Esophagus muscularis mucosa (tissue), 4 donors: ENCODE results near the gene LINC00237. TPM values are rescaled to one million over a fixed set of nuclear protein-coding genes. Genes with fewer than 3 reads are reported as not detected.

Source experiments
- DNase-seq: peaks from one replicate; pipeline ENCODE4 v3.0.0-alpha.2; 2017; ENCODE audit errors: extremely low spot score
- H3K27ac ChIP-seq, 4 donors: fragments of 200-600 bp; sonication (generic); replicated peaks in 1 of 4; 1 replicate in 3 of 4; 2 replicates in 1 of 4; pipeline ENCODE4 v1.5.1; 2016 to 2019; ENCODE audit warnings: mild to moderate bottlenecking in 1 of 4
- H3K27me3 ChIP-seq, 4 donors: fragments of 200-600 bp; sonication (generic); one replicate each; pipeline versions ENCODE4 v1.5.1 to v1.6.0; 2016 to 2019
- H3K36me3 ChIP-seq, 4 donors: fragments of 200-600 bp; sonication (generic); one replicate each; pipeline ENCODE4 v1.5.1; 2016 to 2019
- H3K4me1 ChIP-seq, 4 donors: fragments of 200-600 bp; sonication (generic); one replicate each; pipeline ENCODE4 v1.5.1; 2016 to 2019
- H3K4me3 ChIP-seq, 4 donors: fragments of 200-600 bp; sonication (generic); 1 replicate in 2 of 4; 2 replicates in 2 of 4; pipeline ENCODE4 v1.5.1; 2016 to 2019; ENCODE audit warnings: mild to moderate bottlenecking in 4 of 4, moderate library complexity in 1 of 4
- H3K9me3 ChIP-seq, 4 donors: fragments of 200-600 bp; sonication (generic); 1 replicate in 3 of 4; 2 replicates in 1 of 4; pipeline ENCODE4 v1.5.1; 2016 to 2019
- EP300 ChIP-seq: sonication (generic); formaldehyde crosslinking; IDR thresholded peaks from one replicate; pipeline ENCODE4 v1.6.1; 2017; ENCODE audit warnings: antibody characterized with exemption
- POLR2A ChIP-seq: fragments of 450-650 bp; IDR thresholded peaks from one replicate; pipeline ENCODE4 v1.6.1; 2017; ENCODE audit warnings: antibody characterized with exemption, moderate library complexity, mild to moderate bottlenecking, low read depth
- POLR2AphosphoS5 ChIP-seq, 2 donors: sonication (generic); formaldehyde crosslinking; IDR thresholded peaks; one replicate each; pipeline ENCODE4 v1.6.1; 2017; ENCODE audit warnings: antibody characterized with exemption in 2 of 2
- WGBS: methylation state at CpG from one replicate; pipeline ENCODE4 v1.1.5; 2018; 5-methylcytosine and 5-hydroxymethylcytosine counted together
- intact Hi-C: fragments of 100-400 bp; cut with DNase I; formaldehyde crosslinking; loops from one replicate; pipeline ENCODE4 v1.15.1; 2023
- total RNA-seq, 4 donors: library from RNA; depleted of rRNA; stranded (reverse); fragments of >200 nt; gene quantifications; one replicate each; pipeline versions ENCODE4 v1.1.0 to v1.2.1, GENCODE V29; 2016
- TF ChIP-seq, protein P1 (sequence below), 3 experiments: fragments of 200-600 bp in 2 of 3; fragments of 450-650 bp in 1 of 3; sonication (generic) in 2 of 3; IDR thresholded peaks; one replicate each; pipeline ENCODE4 v1.5.1; 2017 to 2019; ENCODE audit warnings: antibody characterized with exemption in 3 of 3, mild to moderate bottlenecking in 2 of 3, moderate library complexity in 1 of 3

Gene LINC00237
- total RNA-seq, 4 donors from 2014 or later, result not detected

DNA sequence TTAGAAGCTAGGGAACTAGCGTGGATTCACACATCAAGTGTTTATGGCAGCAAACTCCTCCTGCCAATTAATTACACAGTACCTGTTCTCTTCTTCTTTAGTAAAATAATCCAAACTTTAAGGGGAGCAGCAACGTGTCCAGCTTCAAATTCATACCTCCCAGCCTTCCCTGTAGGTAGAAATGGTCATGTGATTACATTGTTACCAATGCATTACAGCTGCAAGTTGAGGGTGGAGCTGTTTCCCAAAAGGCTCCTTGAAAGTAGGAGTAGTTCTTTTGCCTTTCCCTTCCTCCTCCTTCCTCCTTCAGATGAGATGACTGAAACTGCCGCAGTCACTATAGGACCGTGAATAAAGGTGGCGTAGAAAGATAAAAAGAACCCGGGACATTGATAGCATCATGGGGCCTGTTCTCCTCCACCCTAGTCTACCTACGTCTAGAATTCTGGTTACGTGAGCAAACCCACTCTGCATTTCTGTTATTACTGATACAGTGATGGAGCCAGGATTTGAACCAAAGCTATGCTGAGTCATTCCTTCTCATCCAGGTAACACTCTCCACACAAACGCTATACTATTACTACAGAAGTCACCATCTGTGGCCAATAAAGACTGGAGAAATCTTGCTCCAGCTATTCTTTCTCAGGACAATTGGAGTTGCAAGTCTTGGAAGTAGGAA lies 18.2 kb downstream of the LINC00237 start:
- H3K36me3 ChIP-seq, result no peaks in the 10 kb centered on the region
- H3K27me3 ChIP-seq, result peaks cover 0 to 58% (median 10%) of the 10 kb centered on the region in 4 donors
- no peak for DNase-seq
- H3K9me3 ChIP-seq, result no peaks in the 10 kb centered on the region
- no peak overlapping the region for H3K27ac ChIP-seq
- TF ChIP-seq, protein P1, sequence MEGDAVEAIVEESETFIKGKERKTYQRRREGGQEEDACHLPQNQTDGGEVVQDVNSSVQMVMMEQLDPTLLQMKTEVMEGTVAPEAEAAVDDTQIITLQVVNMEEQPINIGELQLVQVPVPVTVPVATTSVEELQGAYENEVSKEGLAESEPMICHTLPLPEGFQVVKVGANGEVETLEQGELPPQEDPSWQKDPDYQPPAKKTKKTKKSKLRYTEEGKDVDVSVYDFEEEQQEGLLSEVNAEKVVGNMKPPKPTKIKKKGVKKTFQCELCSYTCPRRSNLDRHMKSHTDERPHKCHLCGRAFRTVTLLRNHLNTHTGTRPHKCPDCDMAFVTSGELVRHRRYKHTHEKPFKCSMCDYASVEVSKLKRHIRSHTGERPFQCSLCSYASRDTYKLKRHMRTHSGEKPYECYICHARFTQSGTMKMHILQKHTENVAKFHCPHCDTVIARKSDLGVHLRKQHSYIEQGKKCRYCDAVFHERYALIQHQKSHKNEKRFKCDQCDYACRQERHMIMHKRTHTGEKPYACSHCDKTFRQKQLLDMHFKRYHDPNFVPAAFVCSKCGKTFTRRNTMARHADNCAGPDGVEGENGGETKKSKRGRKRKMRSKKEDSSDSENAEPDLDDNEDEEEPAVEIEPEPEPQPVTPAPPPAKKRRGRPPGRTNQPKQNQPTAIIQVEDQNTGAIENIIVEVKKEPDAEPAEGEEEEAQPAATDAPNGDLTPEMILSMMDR (IDR thresholded peaks at IDR 0.05), result no peak
- TF ChIP-seq EP300 (no peak), POLR2AphosphoS5 (IDR thresholded peaks at IDR 0.05) (no peak), POLR2A (no peak)
- H3K4me3 ChIP-seq, result no peak overlapping the region
- 81% methylated on average over 9 of the region's 9 CpGs for WGBS
- intact Hi-C loops, result no loop called here
- no peaks in the 10 kb centered on the region for H3K4me1 ChIP-seq

DNA sequence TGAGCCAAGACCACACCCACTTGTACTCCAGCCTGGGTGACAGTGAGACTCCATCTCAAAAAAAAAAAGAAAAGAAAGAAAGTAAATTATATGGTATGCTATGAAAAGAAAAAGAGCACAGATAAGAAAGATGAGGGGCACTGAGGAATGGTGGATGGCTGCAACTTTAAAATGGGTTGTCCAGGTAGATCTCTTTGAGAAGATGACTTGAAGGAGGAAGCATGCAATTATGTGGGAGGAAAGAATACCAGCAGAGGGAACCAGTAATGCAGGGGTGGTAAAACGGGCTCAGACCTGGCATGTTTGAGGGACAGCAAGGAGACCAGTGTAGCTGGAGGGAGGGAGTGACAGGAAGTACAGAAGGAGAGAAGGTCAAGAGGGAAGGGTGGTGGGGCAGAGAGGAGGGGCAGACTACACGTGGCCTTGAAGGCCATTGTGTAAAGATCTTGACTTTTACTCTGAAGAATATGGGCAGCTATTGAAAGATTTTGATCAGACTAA lies 22.3 kb downstream of the LINC00237 start:
- peak; percentile 14 for DNase-seq
- H3K27me3 ChIP-seq, result peaks cover 0 to 38% (median 0%) of the 10 kb centered on the region in 4 donors
- TF ChIP-seq, protein P1 (IDR thresholded peaks at IDR 0.05), result no peak
- TF ChIP-seq POLR2AphosphoS5 (IDR thresholded peaks at IDR 0.05) (no peak), EP300 (no peak), POLR2A (no peak)
- WGBS, result 35% methylated on average over 2 of the region's 2 CpGs
- H3K4me3 ChIP-seq, result no peak overlapping the region
- H3K27ac ChIP-seq, result no peak overlapping the region
- H3K9me3 ChIP-seq, result no peaks in the 10 kb centered on the region
- H3K36me3 ChIP-seq, result no peaks in the 10 kb centered on the region
- H3K4me1 ChIP-seq, result no peaks in the 10 kb centered on the region
- intact Hi-C loops, result no loop called here

DNA sequence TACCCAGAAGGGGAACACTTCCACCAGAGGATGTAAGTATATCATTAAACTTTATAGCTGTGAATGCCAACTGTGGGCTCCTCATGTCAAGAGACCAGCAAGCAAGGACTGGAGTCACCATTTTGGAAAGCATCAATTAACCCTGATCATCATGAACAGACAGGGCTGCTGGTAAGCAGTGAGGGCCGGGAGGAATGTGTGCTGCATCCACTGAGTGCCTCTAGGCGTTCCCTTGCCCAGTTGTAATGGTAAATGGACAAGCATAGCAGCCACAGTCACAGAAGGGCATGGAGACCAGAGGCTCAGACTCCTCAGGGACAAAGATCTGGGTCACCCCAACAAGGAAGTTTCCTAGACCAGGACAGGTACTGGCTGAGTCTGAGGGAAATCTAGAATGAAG lies 23.6 kb downstream of the LINC00237 start:
- H3K27ac ChIP-seq, result no peak overlapping the region
- DNase-seq, result peak; percentile 78
- 73% methylated on average over 2 of the region's 2 CpGs for WGBS

DNA sequence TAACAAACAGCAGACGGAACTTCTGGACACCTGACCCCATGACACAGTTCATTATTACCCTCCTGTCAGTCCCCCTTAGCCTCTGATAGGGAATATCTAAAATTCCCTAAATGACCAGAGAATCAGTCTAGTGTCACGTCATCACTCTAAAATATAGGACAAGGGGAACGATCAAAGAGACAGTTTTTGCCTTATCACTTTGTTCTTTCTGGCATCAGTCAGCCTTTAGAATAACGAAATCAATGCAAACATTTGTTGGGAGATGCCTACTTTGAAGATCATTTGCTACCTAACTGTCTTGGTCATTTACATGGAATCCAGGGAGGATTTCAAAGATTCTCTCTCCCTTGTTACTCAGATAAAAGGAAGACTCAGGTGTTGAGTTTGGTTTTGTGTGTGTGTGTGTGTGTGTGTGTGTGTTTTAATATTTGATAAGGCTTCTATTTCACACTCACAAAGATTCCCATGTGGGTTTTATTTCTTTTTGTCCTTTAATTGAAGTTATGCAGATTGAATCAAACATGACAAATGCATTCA lies 28.3 kb downstream of the LINC00237 start:
- H3K27me3 ChIP-seq, result peaks cover 0 to 20% (median 0%) of the 10 kb centered on the region in 4 donors
- no peaks in the 10 kb centered on the region for H3K4me1 ChIP-seq
- no peak overlapping the region for H3K4me3 ChIP-seq
- H3K36me3 ChIP-seq, result no peaks in the 10 kb centered on the region
- H3K27ac ChIP-seq, result no peak overlapping the region
- DNase-seq, result no peak
- 43% methylated on average over 4 of the region's 4 CpGs for WGBS
- TF ChIP-seq POLR2AphosphoS5 (IDR thresholded peaks at IDR 0.05) (no peak), EP300 (no peak), POLR2A (no peak)
- TF ChIP-seq, protein P1 (IDR thresholded peaks at IDR 0.05), result no peak
- intact Hi-C loops, result no loop called here
- H3K9me3 ChIP-seq, result no peaks in the 10 kb centered on the region

More for the DNA sequence above, 23.6 kb downstream of the LINC00237 start:
- peaks cover 0 to 34% (median 0%) of the 10 kb centered on the region in 4 donors for H3K27me3 ChIP-seq
- no peak for TF ChIP-seq EP300
- TF ChIP-seq, protein P1 (IDR thresholded peaks at IDR 0.05), result no peak
- TF ChIP-seq POLR2AphosphoS5 (IDR thresholded peaks at IDR 0.05), result no peak
- no peak for TF ChIP-seq POLR2A
- no peaks in the 10 kb centered on the region for H3K4me1 ChIP-seq
- H3K36me3 ChIP-seq, result no peaks in the 10 kb centered on the region
- intact Hi-C loops, result no loop called here
- H3K9me3 ChIP-seq, result no peaks in the 10 kb centered on the region
- no peak overlapping the region for H3K4me3 ChIP-seq
